Neuronal stem cell (in vitro differentiated cells): ENCODE data around the gene CSF1R.

ENCODE experiments used
- DNase-seq: peaks from one replicate; pipeline ENCODE4 v3.0.0-alpha.2; 2013; ENCODE audit warnings: low spot score
- H2AFZ ChIP-seq: one replicate; pipeline ENCODE4 v1.6.1; 2013; ENCODE audit warnings: mild to moderate bottlenecking, low read length, inconsistent platforms
- H2AK5ac ChIP-seq: 2 replicates; pipeline ENCODE4 v1.6.1; 2013; ENCODE audit warnings: low read depth, mild to moderate bottlenecking, inconsistent platforms, low read length, moderate library complexity, mixed read lengths
- H2BK120ac ChIP-seq: 2 replicates; pipeline ENCODE4 v1.6.1; 2013; ENCODE audit warnings: low read depth, mild to moderate bottlenecking, inconsistent platforms, low read length, moderate library complexity, mixed read lengths
- H2BK12ac ChIP-seq: one replicate; pipeline ENCODE4 v1.6.1; 2013; ENCODE audit warnings: low read length, inconsistent platforms
- H2BK15ac ChIP-seq: 2 replicates; pipeline ENCODE4 v1.6.1; 2013; ENCODE audit warnings: mild to moderate bottlenecking, low read length, inconsistent platforms, mixed read lengths
- H2BK5ac ChIP-seq: one replicate; pipeline ENCODE4 v1.6.1; 2013; ENCODE audit warnings: inconsistent platforms, mild to moderate bottlenecking, low read length, moderate library complexity
- H3K14ac ChIP-seq: one replicate; pipeline ENCODE4 v1.6.1; 2013; ENCODE audit warnings: low read length, inconsistent platforms
- H3K18ac ChIP-seq: 2 replicates; pipeline ENCODE4 v1.6.1; 2013; ENCODE audit warnings: low read length, inconsistent platforms
- H3K23ac ChIP-seq: 2 replicates; pipeline ENCODE4 v1.6.1; 2013; ENCODE audit warnings: low read depth, mild to moderate bottlenecking, mixed read lengths, low read length, inconsistent platforms; ENCODE audit not compliant: poor library complexity
- H3K27ac ChIP-seq: replicated peaks from 3 replicates; pipeline ENCODE4 v1.5.1; 2013; ENCODE audit warnings: low read length, inconsistent platforms
- H3K27me3 ChIP-seq, 3 experiments: 2 replicates each; pipeline ENCODE4 v1.6.1; 2013; ENCODE audit warnings: low read length in 3 of 3, mild to moderate bottlenecking in 2 of 3, inconsistent platforms in 1 of 3, low read depth in 1 of 3, mixed read lengths in 1 of 3, moderate library complexity in 1 of 3; ENCODE audit not compliant: control insufficient read depth in 3 of 3, insufficient read depth in 3 of 3
- H3K36me3 ChIP-seq, 2 donors: replicated peaks in 1 of 2; 2 replicates each; pipeline ENCODE4 v1.6.1; 2013; ENCODE audit warnings: low read length in 2 of 2; ENCODE audit not compliant: control insufficient read depth in 2 of 2, insufficient read depth in 2 of 2
- H3K4ac ChIP-seq: 2 replicates; pipeline ENCODE4 v1.6.1; 2013; ENCODE audit warnings: inconsistent platforms, mild to moderate bottlenecking, low read length, moderate library complexity
- H3K4me1 ChIP-seq, 2 donors: 1 replicate in 1 of 2; 2 replicates in 1 of 2; pipeline ENCODE4 v1.6.1; 2013; ENCODE audit warnings: low read length in 2 of 2, low read depth in 1 of 2; ENCODE audit not compliant: control insufficient read depth in 2 of 2, insufficient read depth in 1 of 2
- H3K4me2 ChIP-seq: one replicate; pipeline ENCODE4 v1.6.1; 2013; ENCODE audit warnings: mild to moderate bottlenecking, low read length, inconsistent platforms; ENCODE audit not compliant: insufficient read depth, poor library complexity, severe bottlenecking
- H3K4me3 ChIP-seq, 2 donors: 2 replicates each; pipeline ENCODE4 v1.5.1; 2013; ENCODE audit warnings: low read length in 2 of 2, mild to moderate bottlenecking in 2 of 2, inconsistent platforms in 1 of 2, moderate library complexity in 1 of 2
- H3K79me1 ChIP-seq: one replicate; pipeline ENCODE4 v1.6.1; 2013; ENCODE audit warnings: low read depth, mild to moderate bottlenecking, inconsistent platforms, low read length, moderate library complexity
- H3K9ac ChIP-seq: one replicate; pipeline ENCODE4 v1.6.1; 2013; ENCODE audit warnings: mild to moderate bottlenecking, low read depth, low read length, inconsistent platforms; ENCODE audit not compliant: poor library complexity
- H3K9me3 ChIP-seq, 2 donors: replicated peaks in 1 of 2; 2 replicates each; pipeline versions ENCODE3 to v1.6.1; 2013; ENCODE audit warnings: low read length in 2 of 2, mild to moderate bottlenecking in 2 of 2, inconsistent platforms in 1 of 2, low read depth in 1 of 2, mixed read lengths in 1 of 2, moderate library complexity in 1 of 2; ENCODE audit not compliant: control insufficient read depth in 2 of 2, insufficient read depth in 1 of 2
- H4K8ac ChIP-seq: one replicate; pipeline ENCODE4 v1.6.1; 2013; ENCODE audit warnings: low read depth, mild to moderate bottlenecking, inconsistent platforms, low read length, moderate library complexity
- H4K91ac ChIP-seq: one replicate; pipeline ENCODE4 v1.6.1; 2013; ENCODE audit warnings: low read length, low read depth, mild to moderate bottlenecking, inconsistent platforms; ENCODE audit not compliant: poor library complexity
- WGBS, 2 donors: extraction: QIAGEN DNeasy Blood & Tissue Kit; methylation state at CpG; one replicate each; pipeline ENCODE4 v1.1.7; 2013; ENCODE audit warnings: missing lambda C conversion rate in 2 of 2, mixed read lengths in 1 of 2; ENCODE audit not compliant: insufficient read length in 2 of 2, insufficient replicate concordance in 1 of 2; ENCODE audit errors: extremely low coverage in 2 of 2; 5-methylcytosine and 5-hydroxymethylcytosine counted together

Gene CSF1R

DNA sequence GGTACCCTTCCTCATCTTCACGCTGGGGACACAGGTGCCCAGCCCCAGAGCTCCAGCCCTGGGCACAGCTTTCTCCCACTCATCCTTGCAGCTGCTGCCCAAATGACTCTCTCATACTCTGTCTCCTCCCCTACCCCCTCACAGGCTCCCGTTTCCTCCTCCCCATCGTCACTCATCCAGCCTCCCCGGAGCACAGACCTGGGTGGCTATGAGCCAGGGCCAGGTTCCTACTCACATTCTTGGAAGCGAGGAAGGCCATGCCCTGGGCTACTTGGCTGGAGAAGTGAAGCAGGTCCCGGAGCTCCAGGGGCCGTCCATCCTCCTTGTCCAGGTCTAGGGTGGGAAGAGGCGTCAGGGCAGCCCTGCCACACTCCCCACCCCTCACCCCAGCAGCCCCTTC lies 29.3 kb downstream of the CSF1R start:
- H4K91ac ChIP-seq: no peak overlapping the region
- no peak overlapping the region for H3K18ac ChIP-seq
- no peaks in the 10 kb centered on the region for H3K4me1 ChIP-seq
- no peak overlapping the region for H2BK120ac ChIP-seq
- no peaks in the 10 kb centered on the region for H3K27me3 ChIP-seq
- H3K23ac ChIP-seq: no peak overlapping the region
- no CpG with 5 or more reads among the region's 8 CpGs for whole genome bisulfite sequencing, 2 donors
- peaks cover 20 to 45% of the 10 kb centered on the region in 2 donors for H3K36me3 ChIP-seq
- DNase-seq: no peak
- no peak overlapping the region for H3K4me3 ChIP-seq
- no peak overlapping the region for H3K9ac ChIP-seq
- H3K9me3 ChIP-seq: no peaks in the 10 kb centered on the region
- no peak overlapping the region for H3K4me2 ChIP-seq
- H2BK15ac ChIP-seq: no peak overlapping the region
- no peak overlapping the region for H3K4ac ChIP-seq
- no peak overlapping the region for H2BK5ac ChIP-seq
- no peak overlapping the region for H3K27ac ChIP-seq
- H2AFZ ChIP-seq: no peak overlapping the region
- no peaks in the 10 kb centered on the region for H3K79me1 ChIP-seq
- no peak overlapping the region for H2AK5ac ChIP-seq
- H3K14ac ChIP-seq: no peak overlapping the region
- H4K8ac ChIP-seq: no peak overlapping the region
- no peak overlapping the region for H2BK12ac ChIP-seq

- peaks cover 29 to 55% of the 10 kb centered on the region in 2 donors for H3K36me3 ChIP-seq
- no peak overlapping the region for H2BK15ac ChIP-seq
- no peaks in the 10 kb centered on the region for H3K79me1 ChIP-seq
- H3K9me3 ChIP-seq: no peaks in the 10 kb centered on the region
- DNase-seq: no peak
- H3K18ac ChIP-seq: no peak overlapping the region
- no peak overlapping the region for H3K4me2 ChIP-seq
- H2AK5ac ChIP-seq: no peak overlapping the region
- no peaks in the 10 kb centered on the region for H3K4me1 ChIP-seq
- H2BK120ac ChIP-seq: peak overlapping the region; percentile 9
- H2BK12ac ChIP-seq: no peak overlapping the region
- H4K8ac ChIP-seq: no peak overlapping the region
- no peak overlapping the region for H3K23ac ChIP-seq
- H3K4ac ChIP-seq: no peak overlapping the region
- H3K9ac ChIP-seq: no peak overlapping the region
- H3K27me3 ChIP-seq: no peaks in the 10 kb centered on the region
- H3K4me3 ChIP-seq: no peak overlapping the region
- no peak overlapping the region for H2BK5ac ChIP-seq
- no CpG with 5 or more reads among the region's 9 CpGs for WGBS, 2 donors
- H2AFZ ChIP-seq: no peak overlapping the region
- H3K27ac ChIP-seq: no peak overlapping the region
- no peak overlapping the region for H3K14ac ChIP-seq
- no peak overlapping the region for H4K91ac ChIP-seq
Observed at GRCh38 chr5:150056075-150056443, 30.3 kb downstream of the CSF1R start.

GRCh38 chr5:150055326-150056074 lies 30.9 kb downstream of the CSF1R start:
- WGBS, 2 donors: no CpG with 5 or more reads among the region's 14 CpGs
- peaks cover 33 to 60% of the 10 kb centered on the region in 2 donors for H3K36me3 ChIP-seq
- H3K4me1 ChIP-seq: no peaks in the 10 kb centered on the region
- no peak for DNase-seq
- no peak overlapping the region for H2AK5ac ChIP-seq
- H2BK5ac ChIP-seq: no peak overlapping the region
- H4K91ac ChIP-seq: no peak overlapping the region
- no peak overlapping the region for H3K14ac ChIP-seq
- no peak overlapping the region for H3K4me2 ChIP-seq
- no peak overlapping the region for H2BK12ac ChIP-seq
- no peak overlapping the region for H3K9ac ChIP-seq
- no peak overlapping the region for H3K27ac ChIP-seq
- no peak overlapping the region for H2BK15ac ChIP-seq
- no peak overlapping the region for H3K4ac ChIP-seq
- no peak overlapping the region for H3K23ac ChIP-seq
- H3K4me3 ChIP-seq: no peak overlapping the region
- no peak overlapping the region for H2AFZ ChIP-seq
- no peak overlapping the region for H4K8ac ChIP-seq
- no peak overlapping the region for H3K18ac ChIP-seq
- H2BK120ac ChIP-seq: peak overlapping the region; percentile 9
- H3K27me3 ChIP-seq: no peaks in the 10 kb centered on the region
- no peaks in the 10 kb centered on the region for H3K9me3 ChIP-seq
- no peaks in the 10 kb centered on the region for H3K79me1 ChIP-seq

DNA sequence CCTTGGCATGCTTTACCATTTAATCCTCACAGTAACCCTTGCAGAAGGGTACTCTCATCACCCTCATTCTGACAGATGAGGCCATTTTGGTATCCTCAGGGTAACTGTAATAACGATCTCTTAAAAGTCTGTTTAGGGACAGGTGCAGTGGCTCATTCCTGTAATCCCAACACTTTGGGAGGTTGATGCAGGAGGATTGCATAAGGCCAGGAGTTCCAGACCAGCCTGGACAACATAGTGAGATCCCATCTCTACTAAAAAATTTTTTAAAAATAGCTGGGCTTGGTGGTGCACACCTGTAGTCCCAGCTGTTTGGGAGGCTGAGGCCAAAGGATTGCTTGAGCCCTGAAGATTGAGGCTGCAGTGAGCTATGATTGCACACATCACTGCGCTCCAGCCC lies 31.8 kb downstream of the CSF1R start:
- Histone ChIP-seq H3K27ac (no peak overlapping the region), H2BK12ac (no peak overlapping the region), H2AFZ (no peak overlapping the region), H3K23ac (no peak overlapping the region), H2BK15ac (no peak overlapping the region), H3K4ac (no peak overlapping the region), H3K14ac (no peak overlapping the region), H3K4me2 (no peak overlapping the region), H4K8ac (no peak overlapping the region), H3K9me3 (no peaks in the 10 kb centered on the region), H3K27me3 (no peaks in the 10 kb centered on the region), H3K79me1 (no peaks in the 10 kb centered on the region), H2BK120ac (no peak overlapping the region), H2AK5ac (no peak overlapping the region), H3K4me1 (no peaks in the 10 kb centered on the region), H3K9ac (no peak overlapping the region), H3K4me3 (no peak overlapping the region), H3K36me3 (peaks cover 41 to 69% of the 10 kb centered on the region in 2 donors), H2BK5ac (no peak overlapping the region), H3K18ac (no peak overlapping the region), H4K91ac (no peak overlapping the region)
- WGBS, 2 donors: no CpG with 5 or more reads among the region's 2 CpGs
- no peak for DNase-seq
